Body of pancreas (tissue), 4 donors: Measurements from ENCODE around the gene DTHD1. TPM values are rescaled to one million over a fixed set of nuclear protein-coding genes. Genes with fewer than 3 reads are reported as not detected.

ENCODE experiments used
- ATAC-seq: fragments of 150-250 bp; one replicate; pipeline ENCODE4 v1.9.1; 2016
- DNase-seq, 4 donors: peaks; one replicate each; pipeline ENCODE4 v3.0.0-alpha.2; 2019
- H3K27ac ChIP-seq, 4 donors: fragments of 200-600 bp; sonication (generic); 1 replicate in 3 of 4; 2 replicates in 1 of 4; pipeline versions ENCODE4 v1.5.1 to v1.6.1; 2016 to 2019; ENCODE audit warnings: mild to moderate bottlenecking in 1 of 4, mixed read lengths in 1 of 4, moderate library complexity in 1 of 4
- H3K27me3 ChIP-seq, 2 donors: fragments of 200-600 bp; sonication (generic); one replicate each; pipeline ENCODE4 v1.6.0; 2016; ENCODE audit warnings: mild to moderate bottlenecking in 1 of 2
- H3K36me3 ChIP-seq, 2 donors: fragments of 200-600 bp; sonication (generic); replicated peaks in 1 of 2; 2 replicates each; pipeline ENCODE4 v1.5.1; 2016; ENCODE audit warnings: low read depth in 2 of 2; ENCODE audit not compliant: insufficient read depth in 1 of 2
- H3K4me1 ChIP-seq: fragments of 200-600 bp; sonication (generic); one replicate; pipeline ENCODE4 v1.6.0; 2016
- H3K4me3 ChIP-seq, 2 donors: fragments of 200-600 bp; sonication (generic); 1 replicate in 1 of 2; 2 replicates in 1 of 2; pipeline ENCODE4 v1.5.1; 2016 to 2019
- H3K9me3 ChIP-seq, 3 donors: fragments of 200-600 bp; sonication (generic); 1 replicate in 2 of 3; 2 replicates in 1 of 3; pipeline ENCODE4 v1.5.1; 2016
- POLR2A ChIP-seq, 3 donors: fragments of 450-650 bp; IDR thresholded peaks; one replicate each; pipeline ENCODE4 v1.6.1; 2016; ENCODE audit warnings: antibody characterized with exemption in 3 of 3, mild to moderate bottlenecking in 2 of 3
- WGBS, 2 donors: methylation state at CpG; one replicate each; pipeline ENCODE4 v1.1.5; 2017; 5-methylcytosine and 5-hydroxymethylcytosine counted together
- intact Hi-C: fragments of 100-400 bp; cut with DNase I; formaldehyde crosslinking; loops from one replicate; pipeline ENCODE4 v1.15.1; 2023
- total RNA-seq, 2 donors: library from RNA; depleted of rRNA; stranded (reverse); fragments of >200 nt; gene quantifications; one replicate each; pipeline ENCODE4 v1.1.0, GENCODE V29; 2016
- TF ChIP-seq, protein P1 (sequence below), 7 experiments: fragments of 450-650 bp in 4 of 7; fragments of 200-600 bp in 3 of 7; sonication (generic) in 3 of 7; IDR thresholded peaks; one replicate each; pipeline ENCODE4 v1.5.1; 2016 to 2019; ENCODE audit warnings: antibody characterized with exemption in 7 of 7

Gene DTHD1
- total RNA-seq, result under 1 TPM in 1 of 2 donors, not detected in 1; under 0.01 TPM

- DNase-seq, result no peak
- H3K4me3 ChIP-seq, result no peak within 1 kb of the TSS
- ATAC-seq, result no peak
- WGBS, 2 donors, result 75 to 79% methylated on average over 5 of the region's 5 CpGs
- H3K27me3 ChIP-seq, result no peaks in the 10 kb centered on the region
- no peaks in the 10 kb centered on the region for H3K9me3 ChIP-seq
- intact Hi-C loops, result no loop called here
- no peaks in the 10 kb centered on the region for H3K36me3 ChIP-seq
- no peak for TF ChIP-seq POLR2A (IDR thresholded peaks at IDR 0.05)
- TF ChIP-seq, protein P1, sequence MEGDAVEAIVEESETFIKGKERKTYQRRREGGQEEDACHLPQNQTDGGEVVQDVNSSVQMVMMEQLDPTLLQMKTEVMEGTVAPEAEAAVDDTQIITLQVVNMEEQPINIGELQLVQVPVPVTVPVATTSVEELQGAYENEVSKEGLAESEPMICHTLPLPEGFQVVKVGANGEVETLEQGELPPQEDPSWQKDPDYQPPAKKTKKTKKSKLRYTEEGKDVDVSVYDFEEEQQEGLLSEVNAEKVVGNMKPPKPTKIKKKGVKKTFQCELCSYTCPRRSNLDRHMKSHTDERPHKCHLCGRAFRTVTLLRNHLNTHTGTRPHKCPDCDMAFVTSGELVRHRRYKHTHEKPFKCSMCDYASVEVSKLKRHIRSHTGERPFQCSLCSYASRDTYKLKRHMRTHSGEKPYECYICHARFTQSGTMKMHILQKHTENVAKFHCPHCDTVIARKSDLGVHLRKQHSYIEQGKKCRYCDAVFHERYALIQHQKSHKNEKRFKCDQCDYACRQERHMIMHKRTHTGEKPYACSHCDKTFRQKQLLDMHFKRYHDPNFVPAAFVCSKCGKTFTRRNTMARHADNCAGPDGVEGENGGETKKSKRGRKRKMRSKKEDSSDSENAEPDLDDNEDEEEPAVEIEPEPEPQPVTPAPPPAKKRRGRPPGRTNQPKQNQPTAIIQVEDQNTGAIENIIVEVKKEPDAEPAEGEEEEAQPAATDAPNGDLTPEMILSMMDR (IDR thresholded peaks at IDR 0.05), result no peak
- no peak within 1 kb of the TSS for H3K27ac ChIP-seq
- H3K4me1 ChIP-seq, result no peaks in the 10 kb centered on the region
Observed at GRCh38 chr4:36281384-36282106, at the start of gene DTHD1. DTHD1 (plus strand) TSS chr4:36281616; CDS start chr4:36281759, 143 bp downstream.

- ATAC-seq, result no peak
- H3K27ac ChIP-seq, result no peak overlapping the region
- no peaks in the 10 kb centered on the region for H3K36me3 ChIP-seq
- H3K4me3 ChIP-seq, result no peak overlapping the region
- no peaks in the 10 kb centered on the region for H3K27me3 ChIP-seq
- no peaks in the 10 kb centered on the region for H3K4me1 ChIP-seq
- 94% methylated on average over 10 of the region's 10 CpGs for WGBS, 2 donors
- DNase-seq, result no peak
- no peaks in the 10 kb centered on the region for H3K9me3 ChIP-seq
- TF ChIP-seq POLR2A (IDR thresholded peaks at IDR 0.05), result no peak
- TF ChIP-seq, protein P1 (IDR thresholded peaks at IDR 0.05), result no peak
- intact Hi-C loops, result no loop called here
Observed at GRCh38 chr4:36233567-36234266, 47.7 kb upstream of the DTHD1 start.

DNA sequence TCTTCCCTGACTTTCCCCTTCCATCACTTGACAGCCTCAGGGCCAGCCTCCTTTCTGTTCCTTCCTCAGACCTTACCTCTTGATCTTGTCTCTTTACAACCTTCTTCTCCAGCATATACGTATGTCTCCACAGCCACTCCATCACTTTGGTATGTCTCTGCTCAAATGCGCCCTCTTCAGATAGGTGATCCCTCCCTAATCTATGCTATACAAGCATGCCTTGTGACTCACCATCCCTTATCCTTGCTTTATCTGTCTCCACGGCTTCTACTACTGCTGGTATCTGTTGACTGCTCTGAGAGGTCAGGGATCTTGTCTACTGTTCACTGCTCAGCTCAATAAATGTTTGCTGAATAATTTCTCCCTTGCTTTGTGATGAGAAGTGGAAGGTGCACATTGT, 46.1 kb upstream of the DTHD1 start:
- ATAC-seq, result no peak
- Histone ChIP-seq H3K27me3 (no peaks in the 10 kb centered on the region), H3K9me3 (no peaks in the 10 kb centered on the region), H3K4me3 (no peak overlapping the region), H3K4me1 (peaks cover 1% of the 10 kb centered on the region), H3K27ac (no peak overlapping the region), H3K36me3 (no peaks in the 10 kb centered on the region)
- no peak for DNase-seq
- TF ChIP-seq, protein P1 (IDR thresholded peaks at IDR 0.05), result no peak
- no peak for TF ChIP-seq POLR2A (IDR thresholded peaks at IDR 0.05)
- intact Hi-C loops, result no loop called here
- 67 to 70% methylated on average over 3 of the region's 3 CpGs for WGBS, 2 donors

DNA sequence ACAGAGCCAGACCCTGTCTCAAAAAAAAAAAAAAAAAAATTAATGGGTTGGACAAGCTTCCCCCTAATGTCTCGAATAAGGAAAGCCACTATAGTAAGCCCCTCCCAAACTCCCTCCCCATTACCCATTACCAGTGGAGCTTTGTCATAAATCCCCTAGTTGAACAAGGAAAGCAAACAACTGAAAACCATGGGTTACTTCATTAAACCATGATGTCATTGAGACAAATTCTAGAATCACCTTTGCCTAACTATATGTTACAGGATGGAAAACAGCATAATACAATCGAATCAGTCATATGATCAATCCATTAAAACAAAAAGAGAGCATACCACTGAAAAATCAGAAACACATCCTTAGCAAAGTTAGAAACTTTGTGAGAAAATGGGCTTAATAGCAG, 45.3 kb upstream of the DTHD1 start:
- ATAC-seq, result no peak
- no peak overlapping the region for H3K4me3 ChIP-seq
- WGBS, 2 donors, result 92 to 96% methylated on average over 2 of the region's 2 CpGs

More for the DNA sequence above, 45.3 kb upstream of the DTHD1 start:
- Histone ChIP-seq H3K27ac (no peak overlapping the region), H3K27me3 (no peaks in the 10 kb centered on the region), H3K36me3 (no peaks in the 10 kb centered on the region), H3K9me3 (no peaks in the 10 kb centered on the region), H3K4me1 (peaks cover 10% of the 10 kb centered on the region)
- no peak for DNase-seq
- intact Hi-C loops, result no loop called here
- TF ChIP-seq, protein P1 (IDR thresholded peaks at IDR 0.05), result no peak
- no peak for TF ChIP-seq POLR2A (IDR thresholded peaks at IDR 0.05)
